Measurements from ENCODE around the gene BCAR1.

BCAR1 gene

DNA sequence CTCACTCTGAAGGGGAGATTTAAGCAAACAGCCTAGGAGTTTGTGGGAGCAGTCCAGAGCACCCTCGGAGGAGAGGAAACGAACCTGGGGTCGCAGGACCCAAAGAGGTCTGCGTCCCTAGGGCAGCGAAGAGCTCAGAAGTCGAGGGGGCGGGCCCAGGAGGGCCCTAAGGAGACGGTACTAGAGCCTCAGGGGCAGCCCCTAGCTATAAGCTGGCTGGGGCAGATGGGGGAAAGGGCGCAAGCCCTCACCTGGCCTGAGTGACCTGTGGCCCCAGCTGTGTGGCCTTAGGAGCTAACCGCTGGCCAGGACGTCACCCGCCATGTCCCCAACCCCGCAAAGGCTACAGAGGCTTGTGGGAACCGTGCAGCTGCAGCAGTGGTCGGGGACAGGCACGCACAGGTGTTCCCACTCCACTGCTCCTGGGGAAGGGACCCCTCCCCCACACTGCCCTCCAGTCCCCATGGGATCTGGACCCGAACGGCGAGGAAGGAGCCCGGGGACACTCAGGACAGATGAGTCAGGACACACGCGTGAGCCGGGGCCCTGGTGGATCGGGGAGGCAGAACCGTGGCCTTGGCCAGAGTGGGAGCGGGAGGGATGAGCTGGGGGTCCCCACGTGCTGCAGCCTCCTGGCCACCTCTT, 42.4 kb downstream of the BCAR1 start:
- TF ChIP-seq SIN3A (IDR thresholded peaks at IDR 0.05; ENCODE audit: borderline replicate concordance, insufficient read depth, low read length) (no peak), POLR2AphosphoS5 (IDR thresholded peaks at IDR 0.05; ENCODE audit: low read depth, low read length) (no peak), FOXP2 (optimal IDR thresholded peaks at IDR 0.05; ENCODE audit: borderline replicate concordance, extremely low read depth, extremely low read length, insufficient read depth) (no peak), TAF1 (IDR thresholded peaks at IDR 0.05; ENCODE audit: borderline replicate concordance, insufficient read depth, low read length) (no peak)
- TF ChIP-seq, protein P1, sequence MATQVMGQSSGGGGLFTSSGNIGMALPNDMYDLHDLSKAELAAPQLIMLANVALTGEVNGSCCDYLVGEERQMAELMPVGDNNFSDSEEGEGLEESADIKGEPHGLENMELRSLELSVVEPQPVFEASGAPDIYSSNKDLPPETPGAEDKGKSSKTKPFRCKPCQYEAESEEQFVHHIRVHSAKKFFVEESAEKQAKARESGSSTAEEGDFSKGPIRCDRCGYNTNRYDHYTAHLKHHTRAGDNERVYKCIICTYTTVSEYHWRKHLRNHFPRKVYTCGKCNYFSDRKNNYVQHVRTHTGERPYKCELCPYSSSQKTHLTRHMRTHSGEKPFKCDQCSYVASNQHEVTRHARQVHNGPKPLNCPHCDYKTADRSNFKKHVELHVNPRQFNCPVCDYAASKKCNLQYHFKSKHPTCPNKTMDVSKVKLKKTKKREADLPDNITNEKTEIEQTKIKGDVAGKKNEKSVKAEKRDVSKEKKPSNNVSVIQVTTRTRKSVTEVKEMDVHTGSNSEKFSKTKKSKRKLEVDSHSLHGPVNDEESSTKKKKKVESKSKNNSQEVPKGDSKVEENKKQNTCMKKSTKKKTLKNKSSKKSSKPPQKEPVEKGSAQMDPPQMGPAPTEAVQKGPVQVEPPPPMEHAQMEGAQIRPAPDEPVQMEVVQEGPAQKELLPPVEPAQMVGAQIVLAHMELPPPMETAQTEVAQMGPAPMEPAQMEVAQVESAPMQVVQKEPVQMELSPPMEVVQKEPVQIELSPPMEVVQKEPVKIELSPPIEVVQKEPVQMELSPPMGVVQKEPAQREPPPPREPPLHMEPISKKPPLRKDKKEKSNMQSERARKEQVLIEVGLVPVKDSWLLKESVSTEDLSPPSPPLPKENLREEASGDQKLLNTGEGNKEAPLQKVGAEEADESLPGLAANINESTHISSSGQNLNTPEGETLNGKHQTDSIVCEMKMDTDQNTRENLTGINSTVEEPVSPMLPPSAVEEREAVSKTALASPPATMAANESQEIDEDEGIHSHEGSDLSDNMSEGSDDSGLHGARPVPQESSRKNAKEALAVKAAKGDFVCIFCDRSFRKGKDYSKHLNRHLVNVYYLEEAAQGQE (IDR thresholded peaks at IDR 0.05; ENCODE audit: insufficient read depth in 1 of 2, low read depth in 2 of 2, low read length in 2 of 2), result no peak

DNA sequence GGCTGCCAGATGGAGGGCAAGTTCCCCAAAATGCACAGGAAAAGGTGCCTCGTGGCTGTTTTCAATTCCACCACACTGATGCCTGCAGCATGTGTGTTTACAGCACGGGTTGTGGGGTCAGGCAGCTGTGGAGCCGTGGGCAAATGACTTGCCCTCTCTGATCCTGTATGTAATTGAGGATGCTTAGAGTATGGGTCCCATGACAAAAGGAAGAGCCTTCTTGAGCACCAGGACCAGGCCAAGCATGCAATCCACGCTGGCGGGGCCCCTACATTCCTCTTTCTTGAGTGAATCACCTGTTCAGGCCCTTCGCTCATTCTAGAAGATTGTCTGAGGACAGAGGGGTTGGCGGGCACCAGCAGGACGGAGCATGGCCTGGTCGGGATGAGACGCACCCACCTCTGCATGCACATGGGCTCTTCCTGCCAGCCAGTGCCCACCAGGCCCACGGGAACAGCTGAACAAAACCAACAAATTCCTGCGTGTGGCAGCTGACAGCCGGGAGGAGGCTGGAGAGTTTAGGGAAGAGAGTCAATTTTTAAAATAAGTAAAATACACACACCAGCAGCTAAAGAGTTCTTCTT, 43.1 kb downstream of the BCAR1 start:
- TF ChIP-seq, protein P1 (IDR thresholded peaks at IDR 0.05; ENCODE audit: insufficient read depth in 1 of 2, low read depth in 2 of 2, low read length in 2 of 2), result no peak
- TF ChIP-seq SIN3A (IDR thresholded peaks at IDR 0.05; ENCODE audit: borderline replicate concordance, insufficient read depth, low read length) (no peak), TAF1 (IDR thresholded peaks at IDR 0.05; ENCODE audit: borderline replicate concordance, insufficient read depth, low read length) (no peak), POLR2AphosphoS5 (IDR thresholded peaks at IDR 0.05; ENCODE audit: low read depth, low read length) (no peak), FOXP2 (optimal IDR thresholded peaks at IDR 0.05; ENCODE audit: borderline replicate concordance, extremely low read depth, extremely low read length, insufficient read depth) (no peak)

DNA sequence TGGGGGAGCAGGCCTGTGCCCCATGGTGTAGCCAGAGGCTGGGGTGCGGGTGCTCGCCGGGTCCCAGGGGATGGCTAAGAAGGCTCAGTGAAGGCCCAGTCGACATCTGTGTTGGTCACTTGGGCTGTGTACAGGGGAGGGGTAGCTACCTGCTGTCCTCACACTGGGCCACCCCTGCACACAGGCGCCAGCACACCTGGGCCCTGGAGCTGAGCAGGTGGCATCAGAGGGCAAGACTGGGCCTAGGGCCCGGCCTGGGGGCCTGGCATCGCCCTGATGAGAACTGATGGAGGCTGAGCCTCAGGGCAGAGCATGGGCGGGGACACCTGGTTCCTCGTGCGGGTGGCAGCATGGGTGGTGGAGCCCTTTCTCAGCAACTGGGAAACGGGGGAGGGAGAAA, 43.6 kb downstream of the BCAR1 start:
- TF ChIP-seq, protein P1 (IDR thresholded peaks at IDR 0.05; ENCODE audit: insufficient read depth in 1 of 2, low read depth in 2 of 2, low read length in 2 of 2), result no peak
- TF ChIP-seq TAF1 (IDR thresholded peaks at IDR 0.05; ENCODE audit: borderline replicate concordance, insufficient read depth, low read length) (no peak), POLR2AphosphoS5 (IDR thresholded peaks at IDR 0.05; ENCODE audit: low read depth, low read length) (no peak), SIN3A (IDR thresholded peaks at IDR 0.05; ENCODE audit: borderline replicate concordance, insufficient read depth, low read length) (no peak), FOXP2 (optimal IDR thresholded peaks at IDR 0.05; ENCODE audit: borderline replicate concordance, extremely low read depth, extremely low read length, insufficient read depth) (no peak)

DNA sequence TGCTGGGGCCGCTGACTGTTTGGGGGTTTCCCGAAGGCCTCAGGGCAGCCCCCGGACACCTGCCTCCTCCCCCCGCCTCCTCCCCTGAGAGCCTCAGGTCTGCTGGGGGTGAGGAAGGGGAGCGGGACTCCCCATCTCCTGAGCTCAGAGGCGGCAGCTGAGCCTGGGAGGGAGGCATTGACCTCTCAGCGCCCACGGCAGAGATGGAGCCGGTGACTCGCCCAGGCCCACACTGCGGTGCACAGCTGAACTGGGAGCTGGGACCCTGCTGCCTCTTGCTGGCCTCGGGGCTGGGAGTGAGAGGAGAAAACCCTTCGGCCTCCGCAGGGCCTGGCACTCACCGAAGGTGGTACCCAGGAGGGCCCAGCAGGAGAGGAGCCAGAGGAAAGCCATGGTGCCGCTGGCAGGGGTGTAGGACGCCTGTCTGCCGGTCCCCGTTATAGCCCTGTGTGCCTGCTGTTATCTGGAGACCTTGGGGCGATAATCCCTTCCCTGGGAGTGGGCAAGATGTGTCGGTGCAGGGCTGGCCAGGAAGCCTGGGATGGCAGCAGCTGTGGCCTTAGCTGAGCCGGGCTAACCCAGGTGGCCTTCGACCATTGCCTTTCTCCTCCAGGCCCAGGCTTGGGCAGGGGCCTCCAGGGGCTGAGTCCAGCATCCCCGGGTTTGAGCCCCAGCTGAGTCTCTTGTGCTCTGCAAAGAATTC, 44.5 kb downstream of the BCAR1 start, which contains the start of gene CTRB2:
Gene CTRB2 (minus strand): TSS at position 413 of the 703 bp plus-strand sequence. CDS start 20 bp downstream, at position 393.
- TF ChIP-seq, protein P1 (IDR thresholded peaks at IDR 0.05; ENCODE audit: insufficient read depth in 1 of 2, low read depth in 2 of 2, low read length in 2 of 2), result no peak
- TF ChIP-seq TAF1 (IDR thresholded peaks at IDR 0.05; ENCODE audit: borderline replicate concordance, insufficient read depth, low read length), result no peak
- TF ChIP-seq SIN3A (IDR thresholded peaks at IDR 0.05; ENCODE audit: borderline replicate concordance, insufficient read depth, low read length), result no peak
- TF ChIP-seq POLR2AphosphoS5 (IDR thresholded peaks at IDR 0.05; ENCODE audit: low read depth, low read length), result no peak
- no peak for TF ChIP-seq FOXP2 (optimal IDR thresholded peaks at IDR 0.05; ENCODE audit: borderline replicate concordance, extremely low read depth, extremely low read length, insufficient read depth)
